ENCODE measurements around the gene PFDN2.
"Not testable (repeated sequence)": the region's sequence is repeated elsewhere in the genome, so short reads cannot be mapped to it uniquely, and the experiment has no call there.

PFDN2 gene

GRCh38 chr1:161073474-161074121 lies 44.2 kb downstream of the PFDN2 start:
- TF ChIP-seq GATA1 (IDR thresholded peaks at IDR 0.05; ENCODE audit: low read depth, low read length) = no peak
- no peak for TF ChIP-seq POLR2A (IDR thresholded peaks at IDR 0.05; ENCODE audit: low read length)
- DNase-seq = no peak

- TF ChIP-seq GATA1 (IDR thresholded peaks at IDR 0.05; ENCODE audit: low read depth, low read length) = no peak
- no peak for TF ChIP-seq POLR2A (IDR thresholded peaks at IDR 0.05; ENCODE audit: low read length)
- DNase-seq = no peak
These were observed 44.9 kb downstream of the PFDN2 start for GRCh38 chr1:161072751-161073449.

GRCh38 chr1:161071886-161072371 lies 45.9 kb downstream of the PFDN2 start:
- no peak for TF ChIP-seq GATA1 (IDR thresholded peaks at IDR 0.05; ENCODE audit: low read depth, low read length)
- no peak for TF ChIP-seq POLR2A (IDR thresholded peaks at IDR 0.05; ENCODE audit: low read length)
- peak; percentile 64 to 74 for DNase-seq

GRCh38 chr1:161070761-161071160 lies 47.1 kb downstream of the PFDN2 start:
- no peak for DNase-seq
- TF ChIP-seq GATA1 (IDR thresholded peaks at IDR 0.05; ENCODE audit: low read depth, low read length) (no peak), POLR2A (IDR thresholded peaks at IDR 0.05; ENCODE audit: low read length) (no peak)

GRCh38 chr1:161069731-161070270 lies 48.0 kb downstream of the PFDN2 start, which contains the start of gene ARHGAP30:
Gene ARHGAP30, minus strand, starts transcription at chr1:161069891. Its CDS starts 267 bp downstream, at chr1:161069624.
- no peak for DNase-seq
- TF ChIP-seq POLR2A (IDR thresholded peaks at IDR 0.05; ENCODE audit: low read length) (peak; percentile 27), GATA1 (IDR thresholded peaks at IDR 0.05; ENCODE audit: low read depth, low read length) (no peak)

GRCh38 chr1:161069241-161069640 lies 48.6 kb downstream of the PFDN2 start:
- no peak for TF ChIP-seq GATA1 (IDR thresholded peaks at IDR 0.05; ENCODE audit: low read depth, low read length)
- TF ChIP-seq POLR2A (IDR thresholded peaks at IDR 0.05; ENCODE audit: low read length) = no peak
- no peak for DNase-seq

GRCh38 chr1:161068306-161069234 lies 49.3 kb downstream of the PFDN2 start:
- TF ChIP-seq POLR2A (IDR thresholded peaks at IDR 0.05; ENCODE audit: low read length) = peak; percentile 11
- no peak for TF ChIP-seq GATA1 (IDR thresholded peaks at IDR 0.05; ENCODE audit: low read depth, low read length)
- no peak for DNase-seq

- no peak for TF ChIP-seq POLR2A (IDR thresholded peaks at IDR 0.05; ENCODE audit: low read length)
- no peak for TF ChIP-seq GATA1 (IDR thresholded peaks at IDR 0.05; ENCODE audit: low read depth, low read length)
- no peak for DNase-seq
These were observed 51.1 kb downstream of the PFDN2 start for GRCh38 chr1:161066694-161067093.

GRCh38 chr1:161065681-161066080 lies 52.2 kb downstream of the PFDN2 start:
- DNase-seq = not testable (repeated sequence)

- not testable (repeated sequence) for DNase-seq
These were observed 53.9 kb downstream of the PFDN2 start for GRCh38 chr1:161063936-161064335.

- TF ChIP-seq GATA1 (IDR thresholded peaks at IDR 0.05; ENCODE audit: low read depth, low read length) (no peak), POLR2A (IDR thresholded peaks at IDR 0.05; ENCODE audit: low read length) (no peak)
These were observed 56.4 kb downstream of the PFDN2 start for GRCh38 chr1:161061419-161061818.

GRCh38 chr1:161059293-161059692 lies 58.5 kb downstream of the PFDN2 start:
- TF ChIP-seq GATA1 (IDR thresholded peaks at IDR 0.05; ENCODE audit: low read depth, low read length) (no peak), POLR2A (IDR thresholded peaks at IDR 0.05; ENCODE audit: low read length) (no peak)
- no peak for DNase-seq

More at GRCh38 chr1:161061419-161061818, 56.4 kb downstream of the PFDN2 start:
- DNase-seq = no peak

- no peak for TF ChIP-seq GATA1 (IDR thresholded peaks at IDR 0.05; ENCODE audit: low read depth, low read length)
- TF ChIP-seq POLR2A (IDR thresholded peaks at IDR 0.05; ENCODE audit: low read length) = no peak
- DNase-seq = peak in 1 of 2 experiments; percentile 41
These were observed 63.0 kb downstream of the PFDN2 start for GRCh38 chr1:161054805-161055204.

- DNase-seq = no peak
- TF ChIP-seq GATA1 (IDR thresholded peaks at IDR 0.05; ENCODE audit: low read depth, low read length) (no peak), POLR2A (IDR thresholded peaks at IDR 0.05; ENCODE audit: low read length) (no peak)
These were observed 63.6 kb downstream of the PFDN2 start for GRCh38 chr1:161054232-161054631.
